ENCODE data around the gene SPEG.

SPEG gene

GRCh38 chr2:219446101-219446504, 11.5 kb downstream of the SPEG start:
- DNase-seq: no peak

DNA sequence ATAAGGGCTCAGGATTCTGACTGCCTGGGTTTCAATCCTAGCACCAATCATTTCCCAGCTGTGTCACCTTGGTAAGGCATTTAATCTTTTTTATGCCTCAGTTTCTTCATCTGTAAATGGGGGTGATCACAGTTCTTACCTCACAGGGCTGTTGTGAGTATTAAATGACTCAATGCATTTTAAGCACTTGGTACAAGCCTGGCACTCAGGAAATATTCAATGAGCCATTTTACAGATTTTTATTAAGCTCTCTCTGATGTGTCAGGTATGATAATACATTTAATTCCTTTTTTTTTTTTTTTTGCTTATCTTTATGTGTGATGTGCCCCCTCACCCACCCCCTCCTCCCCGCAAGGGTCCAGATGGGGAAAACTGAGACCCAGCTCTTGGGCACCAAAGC, 12.0 kb downstream of the SPEG start:
- no peak for DNase-seq

- no peak for DNase-seq
These were observed 12.8 kb downstream of the SPEG start for GRCh38 chr2:219447242-219448098.

DNA sequence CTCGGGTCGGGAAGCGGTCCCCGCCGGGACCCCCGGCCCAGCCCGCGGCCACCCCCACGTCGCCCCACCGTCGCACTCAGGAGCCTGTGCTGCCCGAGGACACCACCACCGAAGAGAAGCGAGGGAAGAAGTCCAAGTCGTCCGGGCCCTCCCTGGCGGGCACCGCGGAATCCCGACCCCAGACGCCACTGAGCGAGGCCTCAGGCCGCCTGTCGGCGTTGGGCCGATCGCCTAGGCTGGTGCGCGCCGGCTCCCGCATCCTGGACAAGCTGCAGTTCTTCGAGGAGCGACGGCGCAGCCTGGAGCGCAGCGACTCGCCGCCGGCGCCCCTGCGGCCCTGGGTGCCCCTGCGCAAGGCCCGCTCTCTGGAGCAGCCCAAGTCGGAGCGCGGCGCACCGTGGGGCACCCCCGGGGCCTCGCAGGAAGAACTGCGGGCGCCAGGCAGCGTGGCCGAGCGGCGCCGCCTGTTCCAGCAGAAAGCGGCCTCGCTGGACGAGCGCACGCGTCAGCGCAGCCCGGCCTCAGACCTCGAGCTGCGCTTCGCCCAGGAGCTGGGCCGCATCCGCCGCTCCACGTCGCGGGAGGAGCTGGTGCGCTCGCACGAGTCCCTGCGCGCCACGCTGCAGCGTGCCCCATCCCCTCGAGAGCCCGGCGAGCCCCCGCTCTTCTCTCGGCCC, 13.6 kb downstream of the SPEG start:
- no peak for DNase-seq

DNA sequence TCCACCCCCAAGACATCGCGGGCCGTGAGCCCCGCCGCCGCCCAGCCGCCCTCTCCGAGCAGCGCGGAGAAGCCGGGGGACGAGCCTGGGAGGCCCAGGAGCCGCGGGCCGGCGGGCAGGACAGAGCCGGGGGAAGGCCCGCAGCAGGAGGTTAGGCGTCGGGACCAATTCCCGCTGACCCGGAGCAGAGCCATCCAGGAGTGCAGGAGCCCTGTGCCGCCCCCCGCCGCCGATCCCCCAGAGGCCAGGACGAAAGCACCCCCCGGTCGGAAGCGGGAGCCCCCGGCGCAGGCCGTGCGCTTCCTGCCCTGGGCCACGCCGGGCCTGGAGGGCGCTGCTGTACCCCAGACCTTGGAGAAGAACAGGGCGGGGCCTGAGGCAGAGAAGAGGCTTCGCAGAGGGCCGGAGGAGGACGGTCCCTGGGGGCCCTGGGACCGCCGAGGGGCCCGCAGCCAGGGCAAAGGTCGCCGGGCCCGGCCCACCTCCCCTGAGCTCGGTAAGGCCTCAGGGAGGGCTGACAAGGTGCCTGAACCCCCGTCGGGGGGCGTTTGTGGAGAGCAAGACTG, 14.2 kb downstream of the SPEG start:
- no peak for DNase-seq

GRCh38 chr2:219449609-219450008, 15.0 kb downstream of the SPEG start:
- no peak for DNase-seq

DNA sequence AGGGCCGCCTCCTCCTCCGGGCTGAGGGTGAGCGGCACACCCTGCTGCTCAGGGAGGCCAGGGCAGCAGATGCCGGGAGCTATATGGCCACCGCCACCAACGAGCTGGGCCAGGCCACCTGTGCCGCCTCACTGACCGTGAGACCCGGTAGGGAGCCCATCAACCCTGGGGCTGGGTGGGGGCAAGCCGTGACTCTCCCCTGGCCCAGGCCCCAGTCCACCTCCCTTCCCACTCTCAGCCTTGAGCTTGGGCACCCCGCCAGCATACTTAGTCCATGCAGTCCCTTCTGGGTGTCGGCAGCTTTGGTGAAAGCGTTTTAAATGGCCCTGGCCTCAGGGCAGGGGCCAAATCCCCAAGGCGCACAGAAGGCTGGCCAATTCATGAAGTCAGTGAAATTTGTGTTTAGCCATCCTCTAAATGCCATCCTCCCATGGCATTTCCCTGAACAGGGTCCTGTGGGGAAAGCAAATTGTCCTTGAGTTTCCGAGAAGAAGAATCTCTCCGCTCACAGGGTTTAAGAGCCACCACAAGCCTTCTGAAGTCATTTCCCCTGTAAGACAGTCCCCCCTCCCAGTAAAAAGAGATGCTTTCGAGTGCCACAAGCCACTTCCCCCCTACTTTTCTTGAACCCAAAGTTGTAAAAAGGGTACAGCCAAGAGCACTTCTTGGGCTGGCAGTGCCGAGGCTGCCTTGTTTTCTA, 17.2 kb downstream of the SPEG start:
- DNase-seq: no peak

DNA sequence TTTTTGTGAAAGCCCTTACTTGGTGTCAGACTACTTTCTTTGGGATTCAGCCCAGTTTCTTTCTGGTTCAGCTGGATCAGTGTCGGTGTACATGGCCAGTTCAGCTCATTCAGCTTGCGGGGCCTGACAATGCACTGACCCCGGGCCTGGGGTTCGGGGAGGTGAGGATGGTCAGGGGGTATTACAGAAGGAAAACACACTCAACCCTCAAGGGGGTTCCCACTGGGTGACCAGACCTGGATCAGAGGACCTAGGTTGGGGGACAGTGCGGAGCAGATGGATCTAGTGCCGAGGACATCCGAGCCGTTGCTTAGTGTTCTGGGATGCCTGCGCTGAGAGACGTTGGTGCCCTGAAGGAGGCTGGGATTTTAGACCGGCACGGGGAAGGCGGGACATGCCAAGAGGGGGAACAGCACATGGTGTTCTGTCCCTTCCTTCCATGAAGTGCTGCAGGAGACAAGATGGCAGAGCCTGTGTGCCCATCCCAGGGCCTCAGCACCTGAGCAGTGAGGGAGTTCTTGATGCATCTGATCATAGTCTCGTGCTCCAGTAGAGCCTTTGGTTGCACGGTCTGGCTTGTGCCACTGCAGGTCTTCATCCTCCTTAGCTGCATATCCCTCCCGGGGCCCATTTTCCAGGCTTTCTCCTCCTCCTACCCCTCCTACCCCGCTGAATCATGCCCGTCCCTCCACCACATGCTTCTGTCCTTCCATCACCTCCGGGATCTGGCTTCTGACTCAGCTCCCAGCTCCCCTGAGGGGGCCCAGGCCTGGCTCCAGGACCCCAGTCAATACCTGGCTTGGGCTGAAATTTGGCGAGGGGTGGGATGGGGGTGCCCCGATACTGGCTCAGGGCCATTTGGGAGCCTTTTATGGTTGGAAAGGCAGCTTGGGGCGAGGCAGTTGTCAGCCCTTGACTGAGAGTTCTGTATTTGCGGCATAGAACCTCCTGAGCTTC, 18.0 kb downstream of the SPEG start:
- DNase-seq: no peak

DNA sequence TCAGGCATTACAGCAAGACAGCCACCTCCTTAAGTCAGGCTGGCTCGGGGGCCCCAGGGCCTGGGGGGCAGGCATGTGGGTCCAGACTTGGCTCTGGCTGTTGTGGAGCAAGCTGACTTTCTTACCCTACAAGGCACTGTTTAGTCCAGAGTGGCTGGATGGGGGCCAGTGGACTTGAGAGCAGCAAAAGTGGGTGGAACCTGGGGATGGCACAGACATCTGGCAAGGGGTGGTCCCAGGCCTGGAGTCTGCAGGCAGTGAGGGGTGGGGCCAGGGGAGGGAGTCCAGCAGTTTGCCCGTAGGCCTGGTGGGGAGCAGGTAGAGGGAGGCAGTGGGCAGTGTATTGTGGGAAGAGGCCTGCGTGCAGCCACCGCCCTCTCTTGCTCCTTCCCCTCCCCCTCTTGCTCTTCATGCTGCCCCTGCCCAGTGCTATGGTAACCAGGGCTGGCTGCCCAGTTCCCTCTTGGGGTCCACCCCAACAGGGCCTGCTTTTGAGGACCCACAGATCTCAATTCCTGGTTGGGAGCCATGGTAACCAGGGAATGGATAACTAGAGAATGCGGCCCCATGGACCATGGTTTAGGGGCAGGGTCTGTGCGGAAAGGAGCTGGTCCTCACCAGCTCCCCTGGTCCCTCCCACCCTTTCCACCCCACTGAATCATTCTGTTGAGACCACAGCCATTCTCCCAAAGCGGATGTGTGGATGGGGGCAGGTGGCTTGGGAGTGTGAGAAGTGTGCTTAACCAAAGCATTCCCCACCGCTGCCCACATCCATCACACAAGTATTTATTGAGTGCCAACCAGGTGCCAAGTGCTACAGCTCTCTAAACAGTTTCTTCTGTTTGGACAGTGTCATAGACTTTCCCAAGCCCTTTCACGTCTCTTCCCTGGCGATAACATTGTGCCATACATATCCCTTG, 19.3 kb downstream of the SPEG start:
- no peak for DNase-seq

DNA sequence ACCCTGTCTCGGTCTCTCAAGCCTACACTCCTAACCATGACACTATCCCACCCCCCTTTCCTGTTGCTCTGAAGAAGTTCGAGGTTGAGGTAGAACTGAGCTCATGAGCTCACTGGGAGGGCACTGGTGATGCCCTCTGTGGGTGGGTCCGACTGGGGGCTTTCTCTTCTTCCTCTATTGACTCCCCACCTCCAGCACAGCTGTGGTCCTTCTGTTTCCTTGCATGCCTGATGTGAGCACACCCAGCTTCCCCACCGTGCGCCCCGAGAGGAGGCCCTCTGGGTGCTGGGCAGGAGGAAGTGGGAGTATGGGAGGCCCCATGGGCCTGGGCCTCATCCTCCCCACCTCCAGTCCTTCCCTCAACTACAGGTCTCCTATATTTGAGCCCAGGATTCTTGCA, 20.9 kb downstream of the SPEG start:
- DNase-seq: no peak

GRCh38 chr2:219457784-219458369, 23.2 kb downstream of the SPEG start:
- DNase-seq: no peak

- no peak for DNase-seq
These were observed 24.4 kb downstream of the SPEG start for GRCh38 chr2:219458996-219459395.

- DNase-seq: no peak
These were observed 25.0 kb downstream of the SPEG start for GRCh38 chr2:219459460-219460311.

GRCh38 chr2:219460424-219460926, 25.8 kb downstream of the SPEG start:
- no peak for DNase-seq

DNA sequence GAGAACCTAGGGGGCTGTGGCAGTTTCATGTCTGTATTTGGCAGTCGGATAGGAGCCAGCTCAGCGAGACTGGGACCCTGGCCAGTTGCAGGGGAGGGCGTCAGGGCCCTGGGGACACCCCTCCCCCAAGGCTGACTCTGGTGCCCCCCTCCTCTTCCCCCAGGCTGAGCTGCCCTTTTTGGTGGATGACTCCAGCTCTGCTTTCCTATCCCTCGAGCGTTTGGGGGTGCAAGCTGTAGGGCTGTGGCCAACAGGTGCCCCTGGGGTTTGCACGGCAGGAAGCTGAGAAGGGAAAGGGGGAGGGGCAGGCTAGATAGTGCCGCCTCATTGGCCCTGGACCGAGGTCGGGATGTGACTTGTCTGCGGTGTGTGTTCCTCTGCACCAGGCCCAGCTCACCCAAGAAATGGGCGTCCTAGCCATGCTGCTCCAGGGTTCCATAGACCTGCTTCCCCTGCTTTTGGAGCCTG, 26.4 kb downstream of the SPEG start:
- DNase-seq: no peak

DNA sequence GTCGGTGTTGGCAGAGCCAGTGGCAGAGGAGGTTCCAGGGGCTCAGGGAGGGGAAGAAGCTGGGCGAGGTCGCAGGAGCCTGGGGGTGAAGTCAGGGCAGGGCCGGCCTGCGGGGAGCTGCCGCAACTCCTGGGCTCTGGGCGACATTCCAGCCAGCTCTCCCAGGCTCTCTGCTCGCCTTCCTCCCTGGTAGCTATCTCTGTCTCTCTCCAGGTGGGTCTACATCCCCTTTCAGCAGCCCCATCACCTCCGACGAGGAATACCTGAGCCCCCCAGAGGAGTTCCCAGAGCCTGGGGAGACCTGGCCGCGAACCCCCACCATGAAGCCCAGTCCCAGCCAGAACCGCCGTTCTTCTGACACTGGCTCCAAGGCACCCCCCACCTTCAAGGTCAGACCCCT, 27.0 kb downstream of the SPEG start:
- no peak for DNase-seq

GRCh38 chr2:219462349-219462748, 27.7 kb downstream of the SPEG start:
- no peak for DNase-seq

- no peak for DNase-seq
These were observed 29.8 kb downstream of the SPEG start for GRCh38 chr2:219464286-219465032.

Measured in NCI-H1930 (cell line).